ENCODE data around the gene TENM4. TPM values are rescaled to one million over a fixed set of nuclear protein-coding genes. Genes with fewer than 3 reads are reported as not detected.

TENM4 gene
- total and polyA plus RNA-seq, 2 of the 8 experiments (the other 6 are each of a cell fraction or from before 2014, with no cell fraction given): 3.5 to 7.2 TPM

- Histone ChIP-seq H2AK5ac (ENCODE audit: low read depth, low read length) (no peak overlapping the region), H3K4ac (replicated peaks; ENCODE audit: insufficient read length, low read depth, low read length) (no peak overlapping the region), H2BK20ac (ENCODE audit: low read length) (no peak overlapping the region), H3K18ac (ENCODE audit: extremely low read depth, low read length) (no peak overlapping the region), H2BK120ac (replicated peaks; ENCODE audit: low read depth, low read length) (no peak overlapping the region), H3K9ac (replicated peaks in 1 of 4; ENCODE audit: extremely low read depth in 1 of 4, low read depth in 3 of 4, low read length in 3 of 4) (no peak overlapping the region), H4K8ac (ENCODE audit: extremely low read depth, insufficient read depth, low read length) (no peak overlapping the region), H3K9me3 (ENCODE audit: insufficient read depth in 2 of 2, low read depth in 1 of 2, low read length in 1 of 2) (no peaks in the 10 kb centered on the region), H3K56ac (replicated peaks; ENCODE audit: insufficient read length, low read depth, low read length) (no peak overlapping the region), H3K23ac (ENCODE audit: insufficient read length) (no peak overlapping the region), H3K4me1 (replicated peaks in 1 of 4; ENCODE audit: control insufficient read depth in 3 of 4, insufficient read depth in 4 of 4, low read length in 3 of 4) (peaks cover 0 to 10% (median 3%) of the 10 kb centered on the region in 4 experiments; a peak in 3 of 7 replicates), H3K79me1 (ENCODE audit: low read depth, low read length) (no peaks in the 10 kb centered on the region), H3K79me2 (ENCODE audit: control insufficient read depth in 1 of 2, insufficient read depth in 2 of 2, low read length in 2 of 2) (no peaks in the 10 kb centered on the region), H3K36me3 (ENCODE audit: control insufficient read depth in 2 of 4, insufficient read depth in 4 of 4, low read length in 3 of 4) (no peaks in the 10 kb centered on the region), H3K27ac (ENCODE audit: low read depth, low read length) (no peak overlapping the region), H3K4me3 (ENCODE audit: extremely low read depth in 1 of 4, insufficient read depth in 2 of 4, low read depth in 3 of 4, low read length in 4 of 4) (no peak overlapping the region), H3K14ac (ENCODE audit: insufficient read length) (no peak overlapping the region), H4K91ac (replicated peaks; ENCODE audit: insufficient read length, low read length) (no peak overlapping the region), H4K5ac (ENCODE audit: insufficient read length, low read depth, low read length) (no peak overlapping the region), H3K4me2 (ENCODE audit: insufficient read depth in 1 of 2, low read depth in 2 of 2, low read length in 2 of 2) (no peak overlapping the region), H2BK12ac (ENCODE audit: low read depth, low read length) (no peak overlapping the region), H4K20me1 (replicated peaks in 1 of 2; ENCODE audit: control insufficient read depth in 1 of 2, insufficient read depth in 2 of 2, low read length in 2 of 2) (no peaks in the 10 kb centered on the region), H2AFZ (ENCODE audit: low read length) (no peak overlapping the region), H3K23me2 (ENCODE audit: low read depth, low read length) (no peaks in the 10 kb centered on the region), H2BK15ac (ENCODE audit: low read length) (no peak overlapping the region), H3K27me3 (replicated peaks in 1 of 4; ENCODE audit: control insufficient read depth in 3 of 4, extremely low read depth in 1 of 4, insufficient read depth in 3 of 4, low read length in 3 of 4) (no peaks in the 10 kb centered on the region), H2BK5ac (ENCODE audit: low read depth, low read length) (no peak overlapping the region)
- FAIRE-seq: no peak
- ChIA-PET CTCF (ENCODE audit: partially characterized antibody) (interaction anchor here (0.9 kb wide), 1 partner anchor 172 kb away, joined by 3 read pairs; no protein-coding TSS in a partner anchor), POLR2A (ENCODE audit: partially characterized antibody) (no interaction called here)
- 96% methylated on average over 1 of the region's 1 CpG; no CpG with 5 or more reads in 1 of the 2 experiments for WGBS, 2 experiments (ENCODE audit: extremely low coverage in 1 of 2, insufficient coverage in 1 of 2, insufficient read length in 1 of 2, insufficient replicate concordance in 2 of 2, low coverage in 1 of 2, low lambda C conversion rate in 2 of 2, missing lambda C conversion rate in 1 of 2)
- DNase-seq (ENCODE audit: low read depth in 1 of 2, low spot score in 2 of 2): no peak
- TF ChIP-seq SAP30 (IDR thresholded peaks at IDR 0.05; ENCODE audit: insufficient read depth, insufficient replicate concordance, low read length) (no peak), CHD2 (IDR thresholded peaks at IDR 0.05; ENCODE audit: low read length) (no peak), SIRT6 (IDR thresholded peaks at IDR 0.05; ENCODE audit: low read length) (no peak), TBP (IDR thresholded peaks at IDR 0.05; ENCODE audit: low read depth, low read length) (no peak)
Observed at GRCh38 chr11:79266396-79266795, 174.4 kb downstream of the TENM4 start.
